HFFc6 (cell line): ENCODE data around the gene EIF3L. TPM values are rescaled to one million over a fixed set of nuclear protein-coding genes. Genes with fewer than 3 reads are reported as not detected.

Source experiments
- DNase-seq: peaks from one replicate; pipeline ENCODE4 v3.0.0-alpha.2; 2018
- H3K27ac Mint-ChIP-seq: 2 replicates; pipeline ENCODE4 v1.8.0; 2020; ENCODE audit warnings: mild to moderate bottlenecking, mixed read lengths
- H3K27me3 Mint-ChIP-seq: 2 replicates; pipeline ENCODE4 v1.8.0; 2021; ENCODE audit warnings: mild to moderate bottlenecking, moderate library complexity, mixed read lengths; ENCODE audit not compliant: insufficient read depth
- H3K36me3 Mint-ChIP-seq: 2 replicates; pipeline ENCODE4 v1.8.0; 2021; ENCODE audit warnings: low read depth, mixed read lengths
- H3K4me1 Mint-ChIP-seq: 2 replicates; pipeline ENCODE4 v1.8.0; 2020; ENCODE audit warnings: low read depth, mixed read lengths
- H3K4me3 Mint-ChIP-seq: 2 replicates; pipeline ENCODE4 v1.8.0; 2020; ENCODE audit warnings: mild to moderate bottlenecking, moderate library complexity, mixed read lengths
- H3K9me3 Mint-ChIP-seq: 2 replicates; pipeline ENCODE4 v1.8.0; 2020; ENCODE audit warnings: mild to moderate bottlenecking, mixed read lengths
- microRNA-seq: library from miRNA; unstranded; fragments of <30 nt; microRNA quantifications from one replicate; pipeline ENCODE4, GENCODE V29; 2019
- total RNA-seq, 6 experiments: library from RNA; stranded (reverse); fragmentation: NEBNext Ultra II Directional; extraction: Animal tissue kit (Norgen Biotek cat#: 25700); gene quantifications; 2 replicates in 1 of 6; 3 replicates in 5 of 6; pipeline ENCODE4 v1.2.3, GENCODE V29; 2021
- TF ChIP-seq, protein P1 (sequence below): fragments of 200-600 bp; sonication (generic); IDR thresholded peaks from 2 replicates; pipeline ENCODE4 v1.5.0; 2021; ENCODE audit warnings: antibody characterized with exemption, mild to moderate bottlenecking

Gene EIF3L
- total RNA-seq, 6 experiments from 2014 or later, result 306 to 371 (median 357) TPM

DNA sequence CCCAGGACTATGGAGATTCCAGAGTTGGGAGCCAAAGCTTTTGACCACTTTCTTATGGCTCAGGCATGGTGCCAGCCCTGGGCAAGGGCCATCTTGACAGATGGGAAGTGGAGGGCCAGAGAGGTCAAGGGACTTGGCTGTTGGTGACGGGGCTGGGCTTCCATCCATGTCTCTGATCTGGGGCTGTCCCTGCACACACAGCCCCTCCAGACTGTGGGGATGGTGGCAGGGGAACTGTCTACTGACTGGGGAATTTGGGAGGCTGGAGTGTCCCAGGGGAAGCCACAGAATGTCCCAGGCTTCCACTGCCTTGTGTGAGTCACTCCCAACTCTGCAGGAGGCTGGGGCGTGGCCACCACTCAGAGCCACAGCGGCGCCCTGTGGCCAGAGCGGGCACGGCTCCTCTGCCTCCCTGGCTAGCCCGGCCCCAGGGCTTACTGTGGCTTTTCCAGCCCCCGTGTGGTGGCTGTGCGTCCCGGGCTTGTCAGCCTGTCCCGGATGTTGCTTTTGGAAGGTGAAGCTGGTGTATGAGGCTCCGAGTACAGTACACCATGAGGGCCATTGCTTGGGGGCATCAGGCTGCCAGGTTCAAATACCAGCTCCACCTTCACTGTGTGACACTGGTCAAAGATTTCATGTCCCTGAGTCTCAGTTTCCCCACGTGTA is 84.6 kb downstream of the EIF3L start:
- Mint-ChIP-seq H3K36me3 (peaks cover 15% of the 10 kb centered on the region), H3K9me3 (no peaks in the 10 kb centered on the region), H3K4me3 (no peak overlapping the region; the same call in 1 of the 2 replicates), H3K27ac (peak overlapping the region; percentile 87), H3K27me3 (no peaks in the 10 kb centered on the region; the same call in none of the 2 replicates), H3K4me1 (peaks cover 27% of the 10 kb centered on the region)
- TF ChIP-seq, protein P1, sequence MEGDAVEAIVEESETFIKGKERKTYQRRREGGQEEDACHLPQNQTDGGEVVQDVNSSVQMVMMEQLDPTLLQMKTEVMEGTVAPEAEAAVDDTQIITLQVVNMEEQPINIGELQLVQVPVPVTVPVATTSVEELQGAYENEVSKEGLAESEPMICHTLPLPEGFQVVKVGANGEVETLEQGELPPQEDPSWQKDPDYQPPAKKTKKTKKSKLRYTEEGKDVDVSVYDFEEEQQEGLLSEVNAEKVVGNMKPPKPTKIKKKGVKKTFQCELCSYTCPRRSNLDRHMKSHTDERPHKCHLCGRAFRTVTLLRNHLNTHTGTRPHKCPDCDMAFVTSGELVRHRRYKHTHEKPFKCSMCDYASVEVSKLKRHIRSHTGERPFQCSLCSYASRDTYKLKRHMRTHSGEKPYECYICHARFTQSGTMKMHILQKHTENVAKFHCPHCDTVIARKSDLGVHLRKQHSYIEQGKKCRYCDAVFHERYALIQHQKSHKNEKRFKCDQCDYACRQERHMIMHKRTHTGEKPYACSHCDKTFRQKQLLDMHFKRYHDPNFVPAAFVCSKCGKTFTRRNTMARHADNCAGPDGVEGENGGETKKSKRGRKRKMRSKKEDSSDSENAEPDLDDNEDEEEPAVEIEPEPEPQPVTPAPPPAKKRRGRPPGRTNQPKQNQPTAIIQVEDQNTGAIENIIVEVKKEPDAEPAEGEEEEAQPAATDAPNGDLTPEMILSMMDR, result peak; percentile 94
- DNase-seq, result peak; percentile 93

Small RNA genes within 50 kb of the gene (microRNA-seq; reads per million reads assigned to microRNA genes)
- 2.3 reads per million for gene MIR659

Other genes starting within 250 kb of the EIF3L start
- 10 to 100 TPM; 37.5 to 45.4 (median 41.5) TPM for gene GGA1, start 240.6 kb upstream of the EIF3L start, total RNA-seq
- 10 to 100 TPM; 15.9 to 26.3 (median 23.0) TPM for gene SH3BP1, start 209.8 kb upstream of the EIF3L start, total RNA-seq
- gene PDXP, start 190.7 kb upstream of the EIF3L start, total RNA-seq, result 10 to 100 TPM; 15.3 to 24.5 (median 18.4) TPM
- gene LGALS1, start 173.8 kb upstream of the EIF3L start, total RNA-seq, result 1,000 to 10,000 TPM; 5,326 to 7,192 (median 6,673) TPM
- gene NOL12, start 163.1 kb upstream of the EIF3L start, total RNA-seq, result 10 to 100 TPM; 17.7 to 29.6 (median 26.9) TPM
- gene TRIOBP, start 152.4 kb upstream of the EIF3L start, total RNA-seq, result 10 to 100 TPM; 74.3 to 92.5 (median 91.6) TPM
- 10 to 100 TPM; 27.6 to 42.3 (median 29.2) TPM for gene GCAT, start 41.5 kb upstream of the EIF3L start, total RNA-seq
- gene GALR3, start 26.0 kb upstream of the EIF3L start, total RNA-seq, result not detected
- gene ANKRD54, start 5.1 kb upstream of the EIF3L start, total RNA-seq, result 10 to 100 TPM; 18.3 to 25.4 (median 20.9) TPM
- gene MICALL1, start 56.9 kb downstream of the EIF3L start, total RNA-seq, result 10 to 100 TPM; 37.7 to 46.5 (median 40.5) TPM
- under 1 TPM; 0.43 to 0.73 (median 0.54) TPM for gene C22orf23, start 104.2 kb downstream of the EIF3L start, total RNA-seq
- gene POLR2F, start 104.3 kb downstream of the EIF3L start, total RNA-seq, result 100 to 1,000 TPM in 4 of 6 experiments, 10 to 100 TPM in 2; 91.6 to 130 (median 107) TPM
- gene SOX10, start 135.1 kb downstream of the EIF3L start, total RNA-seq, result not detected
- gene PICK1, start 208.0 kb downstream of the EIF3L start, total RNA-seq, result 1 to 10 TPM; 7.0 to 10.0 (median 7.7) TPM
- gene SLC16A8, start 234.8 kb downstream of the EIF3L start, total RNA-seq, result not detected